GM21390 (cell line): Measurements from ENCODE around the gene ROCK2.

Experiments
- ATAC-seq: cut with Tn5 transposase; IDR thresholded peaks from one replicate; pipeline ENCODE4 v1.9.1; 2021; ENCODE audit not compliant: unreplicated experiment

The ROCK2 gene

DNA sequence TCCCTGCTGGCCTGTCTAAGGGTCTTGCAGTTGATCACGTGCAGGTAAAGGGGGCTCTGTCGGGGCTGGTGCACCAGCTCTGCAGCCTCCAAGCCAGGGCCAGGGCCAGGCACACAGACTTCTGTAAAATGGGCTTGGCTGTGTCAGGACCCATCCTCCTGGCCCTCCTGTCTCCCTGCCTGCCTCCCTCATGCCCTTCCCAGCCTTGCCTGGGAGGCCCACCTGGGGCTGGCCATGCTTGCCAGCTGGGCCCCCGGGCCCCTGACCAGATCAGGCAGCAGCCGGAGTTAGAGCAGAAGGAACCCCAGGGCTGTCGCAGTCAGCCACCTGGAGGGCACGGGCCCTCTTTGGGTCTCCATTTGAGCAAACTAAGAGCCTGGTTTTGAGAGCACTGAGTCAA lies 187.1 kb downstream of the ROCK2 start:
- ATAC-seq: no peak

DNA sequence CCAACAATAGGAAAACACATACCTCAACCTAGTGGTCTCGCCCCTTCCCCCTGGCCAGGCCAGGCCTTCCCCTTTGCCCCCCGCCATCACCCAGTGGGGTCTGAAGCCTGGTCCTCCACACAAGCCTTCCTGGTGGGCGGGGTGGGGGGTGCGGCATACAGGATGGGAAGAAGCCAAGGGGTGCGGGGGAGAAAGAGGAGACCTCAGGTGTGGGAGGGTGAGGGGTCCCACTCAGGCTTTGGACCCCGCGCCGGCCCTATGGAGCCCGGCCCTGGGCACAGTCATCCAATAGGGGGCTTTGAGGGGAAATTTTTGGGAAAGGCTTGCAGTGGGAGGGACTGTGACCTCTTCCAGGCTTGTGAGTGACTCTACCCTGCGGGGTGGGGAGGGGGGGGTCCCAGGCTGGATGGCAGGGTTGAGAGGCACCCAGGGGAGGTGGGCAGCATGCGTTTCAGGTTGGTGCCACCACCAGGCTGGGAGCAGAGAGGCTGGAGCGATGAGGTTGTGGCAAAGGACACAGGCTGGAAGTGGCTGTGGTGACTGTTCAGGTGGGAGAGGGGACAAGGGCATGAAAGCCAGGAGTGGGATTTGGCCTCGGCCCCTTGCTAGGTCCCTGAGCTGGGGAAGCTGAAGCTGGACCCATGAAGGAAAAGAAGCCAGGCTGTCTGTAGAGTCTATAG lies 187.9 kb downstream of the ROCK2 start:
- ATAC-seq: no peak

DNA sequence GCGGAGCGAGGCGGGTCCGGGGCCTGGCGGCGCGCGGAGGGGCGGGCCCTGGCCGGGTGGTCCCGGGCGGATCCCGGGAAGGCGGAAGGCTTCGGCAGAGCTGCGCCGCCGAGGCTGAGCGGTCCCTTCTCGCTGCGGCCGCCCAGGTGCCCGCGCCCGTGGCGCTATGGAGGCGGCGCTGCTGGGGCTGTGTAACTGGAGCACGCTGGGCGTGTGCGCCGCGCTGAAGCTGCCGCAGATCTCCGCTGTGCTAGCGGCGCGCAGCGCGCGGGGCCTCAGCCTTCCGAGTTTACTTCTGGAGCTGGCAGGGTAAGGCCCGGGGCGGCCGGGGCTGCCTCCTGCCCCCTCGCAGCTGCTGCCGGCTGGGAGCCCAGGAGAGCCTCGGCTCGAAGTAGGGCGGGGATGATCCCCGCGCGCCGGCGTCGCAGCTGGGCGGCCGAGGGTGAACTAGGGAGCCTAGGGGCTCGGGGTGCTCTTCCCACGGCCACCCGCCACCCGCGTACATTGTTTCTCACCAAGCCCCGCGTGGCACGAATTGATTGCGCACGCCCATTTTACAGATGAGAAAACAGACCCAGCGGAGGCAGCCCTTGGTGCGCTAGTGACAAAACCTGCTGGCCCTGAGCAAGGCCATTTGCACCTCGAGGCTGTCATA lies 188.9 kb downstream of the ROCK2 start, which contains the start of gene SLC66A3:
TSS of gene SLC66A3 (plus strand) at position 87 of the 655 bp plus-strand sequence. CDS start at position 167, 80 bp downstream.
- ATAC-seq: peak; percentile 75

DNA sequence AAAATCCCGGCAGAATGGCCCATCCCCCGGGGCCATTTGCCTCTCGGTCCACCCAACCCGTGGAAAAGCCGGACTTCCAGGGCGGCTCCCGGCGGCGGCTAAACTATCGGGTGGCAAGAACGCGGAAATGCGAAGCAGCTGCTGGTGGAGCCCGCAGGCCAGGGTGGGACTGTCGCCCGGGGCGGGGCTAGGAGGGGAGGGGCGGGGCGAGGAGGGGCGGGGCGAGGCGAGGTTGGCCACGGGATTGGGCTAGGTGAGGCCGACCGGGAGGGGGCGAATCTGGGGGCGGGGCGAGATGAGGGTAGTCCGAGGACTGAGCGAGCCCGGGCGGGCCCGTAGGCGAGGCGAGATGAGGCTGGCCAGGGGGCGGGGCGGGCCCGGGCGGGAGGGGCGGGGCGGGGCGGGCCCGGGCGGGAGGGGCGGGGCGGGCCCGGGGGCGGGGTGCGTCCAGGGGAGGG lies 189.5 kb downstream of the ROCK2 start:
- ATAC-seq: peak; percentile 63

DNA sequence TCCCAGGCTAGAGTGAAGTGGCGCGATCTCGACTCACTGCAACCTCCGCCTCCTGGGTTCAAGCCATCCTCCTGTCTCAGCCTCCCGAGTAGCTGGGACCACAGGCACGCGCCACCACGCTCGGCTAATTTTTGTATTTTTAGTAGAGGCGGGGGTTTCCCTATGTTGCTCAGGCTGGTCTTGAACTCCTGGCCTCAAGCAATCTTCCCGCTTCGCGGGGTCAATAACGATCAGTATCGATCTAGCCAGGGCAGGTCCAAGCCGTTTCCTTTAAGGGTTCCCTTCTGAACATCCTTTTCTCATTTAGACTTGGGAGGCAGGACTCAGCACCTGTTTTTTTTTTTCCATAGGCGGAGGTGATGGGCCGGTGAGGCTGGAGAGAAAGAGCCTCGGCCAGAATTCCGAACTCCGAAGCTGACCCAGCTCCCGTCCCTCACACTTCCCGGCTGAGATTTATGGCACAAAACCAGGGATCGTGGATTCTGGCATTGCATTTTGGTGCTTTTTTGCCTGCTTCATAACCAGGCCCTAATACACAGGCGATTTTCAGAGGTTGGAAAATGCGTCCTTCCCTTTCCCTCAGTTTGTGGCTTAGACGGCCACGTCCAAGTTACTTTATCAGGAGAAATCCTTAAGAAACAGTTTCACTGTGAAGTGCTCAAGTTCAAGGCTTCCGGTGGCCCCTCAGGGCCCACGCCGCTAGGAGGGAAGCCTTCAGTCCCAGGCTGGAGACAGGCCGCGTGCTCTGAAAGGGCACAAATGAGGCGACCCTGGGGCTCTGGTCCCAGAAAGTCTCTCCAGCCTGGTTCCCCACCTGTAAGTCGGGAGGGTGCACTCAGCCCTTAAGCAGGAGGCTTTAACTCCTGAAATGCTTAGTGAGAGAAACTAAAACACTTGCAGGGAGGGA lies 190.2 kb downstream of the ROCK2 start:
- peak; percentile 15 for ATAC-seq

DNA sequence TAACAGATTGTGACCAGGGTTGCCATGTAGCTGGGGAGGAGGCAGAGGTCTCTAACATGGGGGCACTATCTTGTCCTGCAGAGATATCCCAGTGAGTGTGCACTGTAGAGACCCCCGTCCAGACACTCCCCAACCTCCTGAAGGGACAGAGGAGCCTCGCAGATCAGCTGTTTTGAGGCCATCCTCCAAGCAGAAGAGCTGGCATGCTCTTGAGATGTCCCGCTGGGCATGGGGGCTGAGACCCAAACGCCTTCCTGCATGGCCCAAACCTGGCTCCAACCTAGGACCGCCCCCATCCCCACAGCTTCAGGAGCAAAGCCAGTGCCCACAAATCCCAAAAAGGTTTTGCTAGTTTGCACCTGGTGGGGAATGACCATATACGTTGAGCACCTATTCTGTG lies 191.8 kb downstream of the ROCK2 start:
- ATAC-seq: no peak

DNA sequence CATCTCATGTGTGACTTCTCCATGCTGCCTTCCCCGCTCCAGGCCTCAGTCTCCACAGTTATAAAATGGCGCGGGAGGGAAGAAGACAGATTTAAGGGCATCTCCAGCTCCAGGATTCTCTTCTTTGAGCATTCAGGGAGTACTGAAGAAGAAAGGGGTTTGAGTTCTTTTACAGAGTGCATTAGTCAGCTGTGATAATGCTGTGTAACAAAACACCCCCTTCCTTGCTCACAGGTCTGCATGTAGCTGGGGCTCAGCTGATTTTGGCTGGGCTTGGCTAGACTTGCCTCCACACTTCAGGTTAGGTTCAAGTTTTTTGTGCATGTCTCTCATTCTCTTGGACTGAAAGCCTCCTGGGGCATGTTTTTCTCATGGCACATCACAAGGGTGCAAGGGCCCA lies 197.2 kb downstream of the ROCK2 start:
- no peak for ATAC-seq

DNA sequence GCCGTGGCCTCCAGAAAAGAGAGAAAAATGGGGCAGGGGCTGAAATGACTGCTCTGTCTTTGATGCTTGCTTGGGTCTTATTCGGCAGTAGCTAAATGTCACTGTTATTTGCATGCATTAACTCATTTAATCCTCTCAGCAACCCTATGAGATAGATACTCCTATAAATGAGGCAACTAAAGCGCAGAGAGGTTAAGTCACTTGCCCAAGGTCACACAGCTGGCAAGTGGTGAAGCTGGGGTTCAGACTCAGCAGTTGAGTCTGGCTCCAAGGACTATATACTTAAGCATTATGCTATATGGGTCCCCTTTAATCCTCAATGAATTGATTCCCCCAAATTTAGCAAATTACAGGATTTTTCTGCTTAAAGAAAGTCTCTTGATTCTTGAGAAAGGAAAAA lies 198.4 kb downstream of the ROCK2 start:
- ATAC-seq: no peak

DNA sequence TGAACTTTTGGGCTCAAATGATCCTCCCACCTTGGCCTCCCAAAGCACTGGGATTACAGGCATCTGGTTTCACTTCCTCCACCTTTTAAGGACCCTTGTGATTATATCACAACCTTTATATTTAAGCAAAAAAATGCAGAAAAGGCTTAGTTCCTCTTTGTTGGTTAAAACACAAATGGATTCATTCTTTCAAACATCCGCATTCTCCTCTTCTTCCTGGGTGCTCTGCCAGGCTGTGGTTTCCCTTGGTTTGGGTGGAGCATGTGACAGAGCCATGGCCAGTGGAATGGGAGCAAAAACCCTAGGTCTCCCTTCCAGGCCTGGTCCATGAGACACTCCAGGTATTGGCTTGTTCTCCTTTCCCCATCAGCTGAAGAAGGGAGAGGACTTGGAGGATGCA lies 199.1 kb downstream of the ROCK2 start:
- ATAC-seq: no peak

DNA sequence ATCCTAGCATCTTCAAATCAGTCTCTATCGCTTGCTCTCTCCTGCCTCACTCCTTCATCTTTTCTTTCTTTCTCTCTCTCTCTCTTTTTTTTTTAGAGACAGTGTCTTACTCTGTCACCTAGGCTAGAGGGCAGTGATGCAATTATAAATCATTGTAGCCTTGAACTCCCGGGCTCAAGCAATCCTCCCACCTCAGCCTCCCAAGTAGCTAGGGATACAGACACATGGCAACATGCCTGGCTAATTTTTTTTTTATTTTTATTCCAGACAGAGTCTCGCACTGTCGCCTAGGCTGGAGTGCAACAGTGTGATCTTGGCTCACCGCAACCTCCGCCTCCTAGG lies 199.7 kb downstream of the ROCK2 start:
- ATAC-seq: no peak

DNA sequence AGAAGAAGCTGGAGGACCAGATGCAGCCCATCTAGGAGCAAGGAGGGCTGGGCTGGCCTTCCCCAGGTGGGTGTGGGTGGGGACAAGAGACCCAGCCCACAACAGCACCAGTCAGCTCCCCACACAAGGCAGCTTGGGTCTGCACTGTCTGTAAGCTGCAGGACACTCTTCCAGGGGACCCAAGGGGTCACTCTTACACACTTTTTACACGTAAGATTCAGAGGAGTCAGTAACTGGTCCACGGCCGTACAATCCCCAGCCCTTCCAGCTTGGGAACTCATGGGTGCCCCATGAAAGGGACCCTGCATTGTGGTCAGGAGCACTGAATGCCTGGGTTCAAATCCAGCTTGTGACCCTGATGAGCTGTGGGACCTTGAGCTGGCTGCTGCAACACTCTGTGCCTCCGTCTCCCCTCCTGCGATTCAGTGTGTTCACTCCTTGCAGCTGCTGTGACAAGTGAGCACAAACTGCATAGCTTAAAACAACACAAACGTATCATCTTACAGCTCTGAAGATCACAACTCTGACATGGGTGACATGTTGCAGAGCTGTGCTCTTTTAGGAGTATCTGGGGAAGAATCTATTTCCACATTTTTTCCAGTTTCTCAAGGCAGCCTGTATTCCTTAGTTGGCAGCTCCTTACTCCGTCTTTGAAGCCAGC lies 200.2 kb downstream of the ROCK2 start:
- ATAC-seq: no peak

DNA sequence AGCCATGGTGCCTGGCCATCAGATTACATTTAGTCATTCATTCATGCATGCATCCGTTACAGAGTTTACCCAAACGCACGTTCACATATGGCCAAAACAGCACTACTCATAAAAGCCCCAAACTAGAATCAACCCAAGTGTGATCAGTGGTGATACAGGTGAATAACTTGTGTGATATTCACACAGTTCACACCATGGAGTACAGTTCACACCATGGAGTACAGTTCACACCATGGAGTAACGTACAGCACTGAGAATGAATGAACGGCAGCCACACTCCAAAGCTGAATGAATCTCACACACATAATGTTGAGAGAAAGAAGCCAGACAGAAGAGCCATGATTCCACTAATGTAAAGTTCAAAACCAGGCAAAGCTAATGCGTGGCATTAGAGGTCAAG lies 201.4 kb downstream of the ROCK2 start:
- ATAC-seq: no peak

DNA sequence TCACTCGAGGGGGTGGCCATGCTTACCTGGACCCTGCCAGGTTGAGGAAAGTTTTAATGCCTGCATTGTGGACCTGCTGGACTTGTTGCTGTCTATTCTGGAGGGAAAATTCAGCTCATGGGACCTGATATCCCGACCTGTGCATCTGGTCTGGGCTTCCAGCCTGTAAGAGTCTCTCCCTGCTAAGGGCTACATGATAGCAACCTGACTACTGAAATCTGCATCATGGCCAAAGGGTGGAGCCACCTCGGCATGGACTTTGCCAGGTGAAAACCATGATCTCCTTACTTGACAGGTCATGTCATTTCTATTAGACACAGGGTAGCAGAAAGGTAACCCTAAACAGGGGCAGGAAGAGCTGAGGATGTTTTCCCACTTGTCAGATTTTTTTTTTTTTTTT lies 202.1 kb downstream of the ROCK2 start:
- ATAC-seq: no peak

DNA sequence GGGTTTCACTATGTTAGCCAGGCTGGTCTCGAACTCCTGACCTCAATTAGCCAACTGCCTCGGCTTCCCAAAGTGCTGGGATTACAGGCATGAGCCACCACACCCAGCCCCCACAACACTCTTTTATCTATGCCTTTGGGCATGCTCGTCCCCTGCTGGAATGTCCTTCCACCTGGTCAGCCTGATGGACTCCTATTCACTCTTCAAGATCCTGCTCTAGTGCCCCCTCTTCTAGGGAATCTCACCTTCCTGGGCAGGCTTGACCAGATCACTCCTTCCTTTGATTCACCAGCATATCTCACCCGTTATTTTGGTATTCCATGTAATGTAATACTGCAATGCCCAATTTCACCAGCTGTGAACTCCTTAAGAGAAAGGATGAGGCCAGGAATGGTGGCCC lies 203.1 kb downstream of the ROCK2 start:
- no peak for ATAC-seq

DNA sequence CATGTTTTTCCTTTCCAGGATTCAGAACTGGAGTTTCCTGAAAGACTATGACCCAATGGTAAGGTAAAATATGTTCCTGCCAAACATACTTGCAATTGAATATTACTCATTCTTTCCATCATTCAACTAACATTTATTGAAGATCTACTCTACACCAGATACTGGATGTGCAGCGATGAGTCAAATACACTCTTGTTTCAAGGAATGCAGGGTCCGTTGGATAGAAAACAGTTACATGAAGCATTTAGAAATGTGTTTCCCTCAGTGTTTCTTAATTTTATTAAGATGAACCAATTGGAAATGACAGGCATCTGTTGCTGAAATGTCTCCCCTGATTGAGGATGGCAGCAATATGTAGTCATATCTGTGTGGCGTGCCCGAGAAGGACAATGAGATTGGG lies 203.9 kb downstream of the ROCK2 start:
- ATAC-seq: no peak

DNA sequence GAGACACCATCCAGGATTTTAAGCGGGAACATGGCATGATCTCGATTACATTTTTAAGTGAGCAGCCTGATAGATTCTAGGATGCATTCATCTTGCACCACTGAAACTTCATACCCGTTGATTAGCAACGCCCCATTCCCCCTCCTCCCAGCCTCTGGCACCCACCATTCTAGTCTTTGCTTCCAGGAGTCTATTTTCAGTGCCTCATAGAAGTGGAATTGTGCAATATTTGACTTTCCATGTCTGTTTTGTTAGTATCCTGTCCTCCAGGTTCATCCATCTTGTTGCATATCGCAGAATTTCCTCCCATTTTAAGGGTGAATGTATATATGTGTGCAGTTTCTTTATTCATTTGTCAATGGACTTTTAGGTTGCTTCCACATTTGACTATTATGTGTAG lies 210.1 kb downstream of the ROCK2 start:
- ATAC-seq: no peak

DNA sequence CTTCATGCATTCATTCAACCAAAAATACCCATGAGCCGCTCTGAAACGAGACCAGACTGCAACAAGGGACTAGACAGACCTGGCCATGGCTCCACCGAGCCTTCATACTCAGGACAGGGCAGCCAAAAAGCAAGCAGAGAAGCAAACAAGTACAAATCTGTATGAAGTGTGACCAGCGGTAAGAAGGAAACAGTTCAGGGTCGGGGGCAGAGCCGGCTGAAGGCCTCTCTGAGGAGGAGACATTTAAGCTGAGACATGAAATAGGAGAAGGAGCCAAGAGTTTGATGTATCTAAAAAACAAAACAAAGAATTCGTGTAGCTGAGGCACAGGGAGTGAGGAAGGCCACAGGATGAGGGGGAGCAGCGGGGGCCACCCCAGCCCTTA lies 210.5 kb downstream of the ROCK2 start:
- ATAC-seq: no peak

DNA sequence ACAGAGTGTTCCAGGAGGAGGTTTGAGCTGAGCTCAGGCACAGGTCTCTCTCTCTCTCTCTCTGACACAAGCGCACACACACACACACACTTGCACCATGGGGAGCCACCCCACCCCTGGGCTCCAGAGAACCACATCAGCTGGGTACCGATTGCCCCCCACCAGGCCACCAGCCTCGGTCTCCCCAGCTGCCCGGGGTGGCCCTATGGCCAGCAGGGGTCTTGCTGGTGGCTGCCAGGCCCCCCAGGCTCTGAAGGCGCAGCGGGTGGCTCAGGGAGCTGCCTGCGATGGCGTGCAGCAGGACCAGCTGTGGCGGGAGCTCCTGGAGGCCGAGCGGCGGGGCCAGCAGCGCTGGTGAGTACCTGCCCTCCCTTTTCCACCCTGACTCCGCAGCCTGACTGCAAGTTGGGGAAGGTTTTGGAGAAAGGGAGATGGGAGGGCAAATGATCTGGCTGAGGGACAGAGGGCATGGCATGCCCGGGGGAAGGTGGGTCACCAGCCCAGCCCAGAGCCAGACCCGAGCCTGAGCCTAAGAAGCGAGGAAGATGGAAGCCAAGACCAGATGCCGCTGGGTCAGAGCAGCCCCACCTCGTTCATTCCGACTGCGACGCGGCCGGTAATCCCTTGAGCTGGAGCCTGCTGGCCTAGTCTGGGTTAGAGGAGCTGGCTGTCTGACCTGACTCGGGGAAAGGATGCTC lies 211.0 kb downstream of the ROCK2 start:
- ATAC-seq: no peak

DNA sequence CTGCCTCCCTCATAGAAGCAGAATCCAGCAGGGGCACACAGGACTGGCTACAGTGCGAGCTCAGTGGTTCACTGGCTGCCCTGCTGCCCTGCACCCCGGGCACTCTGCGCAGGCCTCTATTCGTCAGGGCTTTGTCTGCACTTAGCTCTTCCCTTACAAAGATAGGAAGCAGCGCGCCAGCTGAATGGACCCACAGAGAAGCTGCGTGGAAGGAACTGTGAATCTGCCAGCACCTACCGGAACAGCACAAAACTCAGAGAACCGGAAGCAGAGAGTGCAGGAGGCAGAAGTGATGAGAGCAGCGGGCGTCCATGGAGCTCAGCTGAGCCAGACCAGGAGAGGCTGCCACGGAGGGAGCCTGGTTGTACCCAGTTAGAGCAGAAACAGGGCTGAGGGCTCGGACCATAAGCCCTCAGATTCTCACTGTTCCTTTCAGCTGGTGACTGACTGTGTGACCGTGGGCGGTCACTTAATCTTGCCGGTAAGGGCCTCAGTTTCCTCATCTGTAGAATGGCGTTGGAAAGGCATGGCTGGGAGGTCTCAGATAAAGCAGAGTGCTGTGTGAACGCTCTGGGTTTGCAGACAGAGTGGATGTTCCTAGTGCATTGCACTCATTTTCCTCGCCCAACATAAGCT lies 212.3 kb downstream of the ROCK2 start:
- peak; percentile 6 for ATAC-seq
